OCI-LY3 (cell line): ENCODE data around the gene ATP6V0C.

Experiments
- H2AFZ ChIP-seq: fragments of 200-600, 300-600 bp; shearing (Covaris generic); 2 replicates; pipeline ENCODE4 v1.6.0; 2014; ENCODE audit warnings: antibody characterized with exemption, low read depth, low read length
- H3K27ac ChIP-seq: fragments of 200-600, 300-600 bp; sonication (generic); 2 replicates; pipeline ENCODE4 v1.5.1; 2014; ENCODE audit warnings: mild to moderate bottlenecking, low read length, moderate library complexity, mixed read lengths
- H3K27me3 ChIP-seq: fragments of 200-600, 300-600 bp; sonication (generic); 2 replicates; pipeline ENCODE4 v1.6.1; 2014; ENCODE audit warnings: low read depth, low read length, mixed read lengths
- H3K36me3 ChIP-seq: fragments of 200-600, 300-600 bp; sonication (generic); replicated peaks from 2 replicates; pipeline ENCODE3; 2014; ENCODE audit warnings: low read depth, low read length, mixed read lengths
- H3K4me1 ChIP-seq: fragments of 300-600, 200-600 bp; sonication (generic); 2 replicates; pipeline ENCODE4 v1.6.1; 2014; ENCODE audit warnings: low read length, mixed read lengths
- H3K4me2 ChIP-seq: fragments of 200-600, 300-600 bp; sonication (generic); 2 replicates; pipeline ENCODE4 v1.6.1; 2014; ENCODE audit warnings: low read length, mixed read lengths
- H3K4me3 ChIP-seq: fragments of 300-600, 200-600 bp; sonication (generic); 2 replicates; pipeline ENCODE4 v1.5.1; 2014; ENCODE audit warnings: antibody characterized with exemption, mild to moderate bottlenecking, low read length, moderate library complexity
- H3K79me2 ChIP-seq: fragments of 300-600, 200-600 bp; shearing (Covaris generic); 2 replicates; pipeline ENCODE4 v1.6.1; 2014; ENCODE audit warnings: mild to moderate bottlenecking, low read length, mixed read lengths
- H3K9ac ChIP-seq: fragments of 300-600, 200-600 bp; shearing (Covaris generic); 2 replicates; pipeline ENCODE4 v1.6.0; 2014; ENCODE audit warnings: mild to moderate bottlenecking, low read length, moderate library complexity
- H3K9me3 ChIP-seq: fragments of 200-600, 300-600 bp; shearing (Covaris generic); 2 replicates; pipeline ENCODE4 v1.6.1; 2014; ENCODE audit warnings: low read length, mixed read lengths; ENCODE audit not compliant: insufficient read depth
- H4K20me1 ChIP-seq: fragments of 200-600, 300-600 bp; sonication (generic); 2 replicates; pipeline ENCODE4 v1.6.1; 2016; ENCODE audit warnings: low read length, mixed read lengths; ENCODE audit not compliant: insufficient read depth
- EZH2phosphoT487 ChIP-seq: fragments of 200-600 bp; shearing (Covaris generic); IDR thresholded peaks from 2 replicates; pipeline ENCODE4 v1.6.1; 2018; ENCODE audit warnings: antibody characterized with exemption, mixed run types, low read depth
- TF ChIP-seq, protein P1 (sequence below): fragments of 200-600, 300-600 bp; sonication (generic); IDR thresholded peaks from 2 replicates; pipeline ENCODE4 v1.5.1; 2014; ENCODE audit warnings: antibody characterized with exemption, low read length, low read depth

ATP6V0C gene

DNA sequence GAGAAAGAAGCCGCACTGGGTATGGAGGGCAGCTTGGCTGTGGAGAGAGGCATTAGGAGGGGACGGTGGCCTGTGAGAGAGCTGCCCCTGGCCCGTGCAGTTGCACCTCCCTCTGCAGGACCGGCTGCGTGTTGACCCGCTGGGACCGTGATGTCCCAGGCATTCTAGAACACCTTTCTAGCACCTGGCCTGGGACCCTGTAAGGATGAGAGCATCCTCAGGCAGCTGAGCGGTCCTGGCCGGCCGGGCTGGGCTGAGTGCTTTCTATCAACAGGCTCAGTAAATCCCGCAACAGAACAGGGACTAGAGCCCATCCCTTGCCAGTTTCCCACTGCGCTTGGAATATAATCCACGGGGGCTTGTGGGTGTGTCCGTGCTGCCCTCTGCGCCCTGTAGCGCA, 24.2 kb upstream of the ATP6V0C start:
- TF ChIP-seq, protein P1, sequence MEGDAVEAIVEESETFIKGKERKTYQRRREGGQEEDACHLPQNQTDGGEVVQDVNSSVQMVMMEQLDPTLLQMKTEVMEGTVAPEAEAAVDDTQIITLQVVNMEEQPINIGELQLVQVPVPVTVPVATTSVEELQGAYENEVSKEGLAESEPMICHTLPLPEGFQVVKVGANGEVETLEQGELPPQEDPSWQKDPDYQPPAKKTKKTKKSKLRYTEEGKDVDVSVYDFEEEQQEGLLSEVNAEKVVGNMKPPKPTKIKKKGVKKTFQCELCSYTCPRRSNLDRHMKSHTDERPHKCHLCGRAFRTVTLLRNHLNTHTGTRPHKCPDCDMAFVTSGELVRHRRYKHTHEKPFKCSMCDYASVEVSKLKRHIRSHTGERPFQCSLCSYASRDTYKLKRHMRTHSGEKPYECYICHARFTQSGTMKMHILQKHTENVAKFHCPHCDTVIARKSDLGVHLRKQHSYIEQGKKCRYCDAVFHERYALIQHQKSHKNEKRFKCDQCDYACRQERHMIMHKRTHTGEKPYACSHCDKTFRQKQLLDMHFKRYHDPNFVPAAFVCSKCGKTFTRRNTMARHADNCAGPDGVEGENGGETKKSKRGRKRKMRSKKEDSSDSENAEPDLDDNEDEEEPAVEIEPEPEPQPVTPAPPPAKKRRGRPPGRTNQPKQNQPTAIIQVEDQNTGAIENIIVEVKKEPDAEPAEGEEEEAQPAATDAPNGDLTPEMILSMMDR = no peak
- no peak for TF ChIP-seq EZH2phosphoT487
- Histone ChIP-seq H3K27me3 (no peaks in the 10 kb centered on the region), H3K27ac (no peak overlapping the region), H3K36me3 (no peaks in the 10 kb centered on the region), H3K9me3 (no peaks in the 10 kb centered on the region), H3K4me2 (no peak overlapping the region), H3K79me2 (0 out of 2 replicates have a peak, but pooled peaks cover 5% of the 10 kb centered on the region), H3K4me3 (no peak overlapping the region), H2AFZ (no peak overlapping the region), H4K20me1 (no peaks in the 10 kb centered on the region), H3K9ac (no peak overlapping the region), H3K4me1 (peaks cover 20% of the 10 kb centered on the region)

DNA sequence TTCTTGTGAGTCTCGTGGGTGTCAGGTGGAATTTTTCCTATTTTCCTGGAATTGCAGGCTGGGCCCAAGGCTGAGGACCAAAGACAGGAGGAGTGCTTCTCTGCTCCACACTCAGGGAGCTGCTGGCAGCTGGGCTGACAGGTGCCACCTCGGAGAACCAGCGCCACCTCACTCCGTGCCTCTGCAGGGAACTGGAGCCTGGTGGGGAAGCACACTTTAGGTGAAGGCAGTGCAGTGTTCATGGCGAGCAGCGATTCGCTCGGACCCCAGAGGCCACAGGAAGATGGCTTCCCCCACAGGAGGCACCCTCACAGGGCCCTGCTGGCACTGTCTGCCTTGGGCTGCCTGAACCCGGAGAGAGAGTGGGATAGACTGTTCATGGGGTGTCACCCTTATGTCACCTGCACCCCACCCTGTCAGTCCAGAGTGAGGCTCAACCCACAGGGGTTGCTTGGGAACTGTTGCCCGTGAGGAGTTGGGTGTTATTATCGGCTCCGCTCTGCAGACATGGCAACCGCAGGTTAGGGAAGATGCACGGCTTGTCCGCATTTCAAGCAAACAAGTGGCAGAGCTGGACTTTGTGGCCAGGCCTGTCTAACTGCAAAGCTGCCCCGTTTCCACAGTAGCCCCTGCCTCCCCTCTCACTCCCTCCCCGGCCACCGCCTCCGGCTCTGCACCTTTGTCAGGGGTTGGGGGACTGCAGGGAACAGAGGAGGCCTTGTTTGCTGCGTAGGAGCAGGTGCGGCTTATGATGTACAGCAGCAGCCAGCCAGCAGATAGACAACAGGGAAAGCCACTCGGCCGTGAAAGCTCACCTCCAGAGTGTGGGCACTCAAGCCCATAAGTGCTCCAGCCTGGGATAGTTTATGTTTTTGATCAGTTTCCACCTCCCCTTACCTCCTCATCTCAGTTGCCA, 23.3 kb upstream of the ATP6V0C start:
- Histone ChIP-seq H4K20me1 (no peaks in the 10 kb centered on the region), H3K27ac (no peak overlapping the region), H3K4me1 (peaks cover 20% of the 10 kb centered on the region), H3K9me3 (no peaks in the 10 kb centered on the region), H3K36me3 (no peaks in the 10 kb centered on the region), H3K4me2 (no peak overlapping the region), H3K79me2 (0 out of 2 replicates have a peak, but pooled peaks cover 5% of the 10 kb centered on the region), H3K4me3 (no peak overlapping the region), H2AFZ (no peak overlapping the region), H3K27me3 (no peaks in the 10 kb centered on the region), H3K9ac (no peak overlapping the region)
- TF ChIP-seq EZH2phosphoT487 = no peak
- TF ChIP-seq, protein P1 = no peak

DNA sequence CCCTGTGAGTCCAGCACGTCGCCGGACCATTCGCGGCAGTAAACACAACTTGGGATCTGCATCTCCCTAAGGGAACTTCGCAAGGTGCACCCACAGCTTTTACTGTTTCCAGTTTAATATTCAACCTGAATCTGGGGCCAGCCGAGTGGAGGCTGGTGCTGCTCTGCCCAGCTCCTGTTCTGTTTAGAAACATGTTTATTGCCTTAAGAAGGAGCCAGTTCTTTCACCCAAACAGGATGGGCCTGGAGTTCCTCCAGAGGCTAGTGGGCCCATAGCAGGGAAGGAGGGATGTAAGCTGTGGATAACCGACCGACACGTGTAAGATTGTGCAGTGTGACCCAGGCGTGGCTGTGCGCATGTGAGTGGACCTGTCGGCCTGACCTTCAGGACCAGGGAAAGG, 21.5 kb upstream of the ATP6V0C start:
- no peak overlapping the region for H3K9ac ChIP-seq
- TF ChIP-seq, protein P1 = no peak
- no peak for TF ChIP-seq EZH2phosphoT487
- H3K36me3 ChIP-seq = no peaks in the 10 kb centered on the region
- no peak overlapping the region for H3K4me3 ChIP-seq
- H3K79me2 ChIP-seq = 0 out of 2 replicates have a peak, but pooled peaks cover 5% of the 10 kb centered on the region
- peaks cover 11% of the 10 kb centered on the region for H3K4me1 ChIP-seq
- no peak overlapping the region for H3K27ac ChIP-seq
- H4K20me1 ChIP-seq = no peaks in the 10 kb centered on the region
- no peak overlapping the region for H2AFZ ChIP-seq
- no peak overlapping the region for H3K4me2 ChIP-seq
- H3K27me3 ChIP-seq = no peaks in the 10 kb centered on the region
- no peaks in the 10 kb centered on the region for H3K9me3 ChIP-seq

DNA sequence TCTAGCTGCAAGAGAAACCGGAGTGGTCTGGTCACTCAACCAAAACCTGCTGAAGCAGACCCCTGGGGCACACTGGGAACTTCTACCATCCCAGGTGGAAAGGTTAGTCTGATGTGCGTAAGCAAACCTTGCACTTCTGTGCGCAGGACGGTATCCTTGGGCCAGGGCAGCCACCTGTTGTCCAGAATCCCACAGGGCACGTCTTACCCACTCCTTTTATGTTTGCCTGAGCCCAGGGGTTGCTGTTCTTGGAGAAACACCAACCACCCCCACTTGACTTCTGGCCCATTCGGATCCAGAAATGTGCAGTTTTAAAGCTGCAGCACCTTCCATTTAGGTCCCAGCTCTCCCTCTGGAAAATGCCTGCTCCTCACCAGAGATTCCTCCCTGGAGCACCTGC, 20.1 kb upstream of the ATP6V0C start:
- TF ChIP-seq, protein P1 = no peak
- TF ChIP-seq EZH2phosphoT487 = no peak
- H3K9me3 ChIP-seq = no peaks in the 10 kb centered on the region
- H4K20me1 ChIP-seq = no peaks in the 10 kb centered on the region
- no peak overlapping the region for H2AFZ ChIP-seq
- H3K27ac ChIP-seq = no peak overlapping the region
- H3K4me2 ChIP-seq = no peak overlapping the region
- H3K4me1 ChIP-seq = no peaks in the 10 kb centered on the region
- no peak overlapping the region for H3K4me3 ChIP-seq
- H3K79me2 ChIP-seq = no peaks in the 10 kb centered on the region
- no peaks in the 10 kb centered on the region for H3K27me3 ChIP-seq
- H3K36me3 ChIP-seq = no peaks in the 10 kb centered on the region
- no peak overlapping the region for H3K9ac ChIP-seq
